ENCODE measurements around the gene ITCH.

ITCH gene

GRCh38 chr20:34535857-34536256 is 172.8 kb downstream of the ITCH start:
- DNase-seq = no peak

- DNase-seq = peak in 4 of 5 experiments; percentile 23 to 68 (median 44)
These were observed 173.8 kb downstream of the ITCH start for GRCh38 chr20:34536798-34537394.

- DNase-seq = no peak
These were observed 174.6 kb downstream of the ITCH start for GRCh38 chr20:34537651-34538050.

GRCh38 chr20:34538671-34539123 is 175.6 kb downstream of the ITCH start:
- DNase-seq = peak in 4 of 5 experiments; percentile 16 to 43 (median 36)

GRCh38 chr20:34539756-34540155 is 176.7 kb downstream of the ITCH start:
- DNase-seq = no peak

- DNase-seq = no peak
These were observed 177.7 kb downstream of the ITCH start for GRCh38 chr20:34540596-34541263.

GRCh38 chr20:34541264-34541901 is 178.3 kb downstream of the ITCH start:
- peak in 2 of 5 experiments; percentile 35 for DNase-seq

GRCh38 chr20:34541917-34542316 is 178.8 kb downstream of the ITCH start:
- no peak for DNase-seq

GRCh38 chr20:34542439-34542838 is 179.4 kb downstream of the ITCH start:
- no peak for DNase-seq

- no peak for DNase-seq
These were observed 180.5 kb downstream of the ITCH start for GRCh38 chr20:34543463-34544056.

- DNase-seq = no peak
These were observed 181.2 kb downstream of the ITCH start for GRCh38 chr20:34544109-34544796.

- no peak for DNase-seq
These were observed 183.7 kb downstream of the ITCH start for GRCh38 chr20:34546751-34547181.

- no peak for DNase-seq
These were observed 185.0 kb downstream of the ITCH start for GRCh38 chr20:34547844-34548613.

- peak in 1 of 5 experiments; percentile 43 for DNase-seq
These were observed 186.3 kb downstream of the ITCH start for GRCh38 chr20:34549291-34549928.

- no peak for DNase-seq
These were observed 186.8 kb downstream of the ITCH start for GRCh38 chr20:34549929-34550305.

- no peak for DNase-seq
These were observed 189.5 kb downstream of the ITCH start for GRCh38 chr20:34552569-34552968.

GRCh38 chr20:34553366-34553867 is 190.3 kb downstream of the ITCH start:
- DNase-seq = no peak

- DNase-seq = no peak
These were observed 194.9 kb downstream of the ITCH start for GRCh38 chr20:34557936-34558319.

- peak; percentile 89 to 97 (median 96) for DNase-seq
These were observed 195.5 kb downstream of the ITCH start, which contains the start of gene MAP1LC3A for GRCh38 chr20:34558320-34559218. TSS of gene MAP1LC3A (plus strand) at chr20:34558718. CDS start at chr20:34558869, 151 bp downstream.

All from T-helper 2 cell (primary cell).